Omental fat pad (tissue), 4 donors: Measurements from ENCODE around the gene BUD23. TPM values are rescaled to one million over a fixed set of nuclear protein-coding genes. Genes with fewer than 3 reads are reported as not detected.

Source experiments
- ATAC-seq: fragments of 150-250 bp; one replicate; pipeline ENCODE4 v1.9.1; 2016; ENCODE audit warnings: mild to moderate bottlenecking, moderate library complexity; ENCODE audit not compliant: low FRiP score
- DNase-seq: peaks from one replicate; pipeline ENCODE4 v3.0.0-alpha.2; 2019; ENCODE audit warnings: low spot score
- CTCF ChIP-seq, 3 donors: fragments of 450-650 bp; IDR thresholded peaks; one replicate each; pipeline ENCODE4 v1.5.1; 2016 to 2017; ENCODE audit warnings: antibody characterized with exemption in 3 of 3, mild to moderate bottlenecking in 3 of 3, moderate library complexity in 2 of 3
- total RNA-seq, 4 donors: library from RNA; depleted of rRNA; stranded (reverse); fragments of >200 nt; gene quantifications; one replicate each; pipeline ENCODE4 v1.1.0, GENCODE V29; 2016

Gene BUD23
- total RNA-seq, 4 donors from 2014 or later: 28.8 to 52.2 (median 45.0) TPM

DNA sequence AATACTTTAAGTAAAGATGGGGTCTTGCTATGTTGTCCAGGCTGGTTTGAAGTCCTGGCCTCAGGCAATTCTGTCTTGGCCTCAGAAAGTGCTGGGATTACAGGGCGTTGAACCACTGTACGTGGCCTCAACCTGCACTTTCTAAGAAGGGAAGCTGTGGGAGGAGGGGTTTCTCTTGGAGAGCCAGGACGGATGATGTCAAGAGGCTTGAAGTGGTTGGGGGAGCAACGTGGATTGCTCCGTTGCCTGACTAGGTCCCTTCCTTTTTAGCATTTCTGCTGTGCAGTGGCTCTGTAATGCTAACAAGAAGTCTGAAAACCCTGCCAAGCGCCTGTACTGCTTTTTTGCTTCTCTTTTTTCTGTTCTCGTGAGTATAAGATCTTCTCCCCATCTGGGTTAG lies 7.2 kb downstream of the BUD23 start:
- ATAC-seq (no peak), DNase-seq (no peak)
- TF ChIP-seq CTCF (IDR thresholded peaks at IDR 0.05): no peak

DNA sequence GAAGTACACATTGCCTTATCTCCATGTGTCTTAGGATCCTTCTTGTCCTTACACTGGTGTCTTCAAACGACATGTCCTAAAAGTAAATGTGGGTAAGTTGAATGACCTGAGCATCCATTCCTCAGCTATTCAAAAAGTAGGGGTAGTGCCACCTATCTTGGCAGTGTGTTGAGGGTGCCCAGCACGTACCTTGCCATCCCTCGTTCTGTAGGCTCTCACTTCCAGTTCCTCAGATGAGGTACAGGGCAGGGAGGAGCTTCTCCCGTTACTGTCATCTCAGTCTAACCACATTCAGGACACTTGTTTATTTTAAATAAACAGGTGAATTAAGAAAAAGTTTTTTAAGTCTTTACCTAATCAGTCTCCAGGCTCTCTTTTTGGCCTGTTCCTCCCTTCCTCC lies 13.0 kb downstream of the BUD23 start:
- no peak for TF ChIP-seq CTCF (IDR thresholded peaks at IDR 0.05)
- ATAC-seq (no peak), DNase-seq (no peak)

GRCh38 chr7:73698410-73698809 lies 15.0 kb downstream of the BUD23 start:
- no peak for ATAC-seq
- DNase-seq: no peak
- TF ChIP-seq CTCF (IDR thresholded peaks at IDR 0.05): no peak

DNA sequence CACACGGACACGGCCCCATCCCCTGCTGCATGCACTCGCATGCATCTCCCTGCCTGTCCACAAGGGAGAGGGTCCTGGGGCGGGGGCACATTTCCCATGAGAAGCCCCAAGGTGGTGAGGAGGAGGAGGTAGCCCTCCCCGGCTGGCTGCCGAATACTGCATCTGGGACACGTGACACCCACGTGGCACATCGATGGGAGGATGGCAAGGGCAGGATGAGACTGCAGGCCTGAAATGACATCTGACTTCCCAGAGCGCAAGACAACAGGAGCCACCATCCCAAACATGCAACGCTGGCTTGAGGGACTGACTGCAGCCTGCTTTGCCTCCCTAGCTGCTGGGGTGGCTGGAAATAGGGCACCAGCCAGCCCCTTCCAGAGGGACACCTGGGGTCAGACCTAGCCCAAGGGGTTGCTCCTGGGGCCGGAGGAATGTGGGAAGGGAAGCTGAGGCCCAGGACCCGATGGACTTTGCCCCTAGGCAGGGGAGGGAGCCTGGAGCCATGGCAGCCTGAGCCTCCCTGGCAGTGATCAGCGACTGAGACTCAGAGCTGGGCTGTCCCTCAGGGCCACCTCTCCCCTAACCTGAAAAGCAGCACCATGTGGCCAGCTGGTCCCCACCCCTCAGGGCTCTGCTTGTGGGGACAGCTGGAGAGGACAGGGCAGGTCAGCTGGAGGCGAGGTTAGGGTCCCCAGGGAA lies 16.1 kb downstream of the BUD23 start:
- no peak for ATAC-seq
- no peak for TF ChIP-seq CTCF (IDR thresholded peaks at IDR 0.05)

DNA sequence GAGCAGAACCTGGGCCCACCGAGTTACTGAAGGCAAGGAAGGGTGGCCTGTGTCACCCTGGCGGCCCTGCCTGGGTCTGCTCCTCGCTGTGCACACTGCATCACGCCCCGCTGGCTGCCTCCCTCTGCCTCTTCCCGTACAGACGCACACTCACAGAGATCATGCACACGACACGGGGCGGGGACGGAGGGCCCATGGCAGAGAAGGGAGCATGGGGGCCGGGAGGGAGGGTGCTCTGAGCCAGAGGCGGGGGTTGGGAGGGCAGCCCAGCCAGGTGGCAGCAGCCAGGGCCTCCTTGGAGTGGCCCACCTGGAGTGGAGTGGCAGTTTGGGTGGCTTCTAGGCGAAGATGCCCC lies 16.6 kb downstream of the BUD23 start:
- ATAC-seq: no peak
- TF ChIP-seq CTCF (IDR thresholded peaks at IDR 0.05): no peak
- DNase-seq: no peak

More for the DNA sequence above, 16.1 kb downstream of the BUD23 start:
- no peak for DNase-seq

DNA sequence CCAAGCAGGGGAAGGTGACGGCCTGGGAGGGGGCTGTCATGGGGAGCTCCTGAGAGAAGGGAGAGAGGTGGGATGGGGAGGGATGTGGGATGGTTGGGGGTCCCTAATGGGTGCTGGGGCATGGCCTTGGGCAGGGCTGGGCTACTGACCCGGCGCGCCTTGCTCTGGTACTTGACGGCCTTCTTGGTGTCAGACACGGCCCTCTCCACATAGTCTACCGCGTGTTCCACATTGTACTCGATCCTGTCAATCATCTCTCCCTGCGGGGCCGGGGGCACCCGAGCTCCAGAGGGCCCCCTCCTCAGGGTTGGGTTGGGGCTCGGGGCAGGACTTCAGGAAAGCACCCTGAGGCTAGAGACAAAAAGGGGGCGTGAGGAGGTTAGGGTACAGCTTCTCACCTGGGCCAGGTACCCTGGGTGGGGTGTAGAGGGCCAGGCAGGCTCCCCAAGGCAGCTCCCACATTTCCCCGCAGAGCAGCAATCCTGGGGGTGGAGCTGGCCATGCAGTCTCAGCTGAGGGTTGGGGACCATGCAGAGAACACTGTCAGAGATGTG lies 17.3 kb downstream of the BUD23 start:
- no peak for TF ChIP-seq CTCF (IDR thresholded peaks at IDR 0.05)

DNA sequence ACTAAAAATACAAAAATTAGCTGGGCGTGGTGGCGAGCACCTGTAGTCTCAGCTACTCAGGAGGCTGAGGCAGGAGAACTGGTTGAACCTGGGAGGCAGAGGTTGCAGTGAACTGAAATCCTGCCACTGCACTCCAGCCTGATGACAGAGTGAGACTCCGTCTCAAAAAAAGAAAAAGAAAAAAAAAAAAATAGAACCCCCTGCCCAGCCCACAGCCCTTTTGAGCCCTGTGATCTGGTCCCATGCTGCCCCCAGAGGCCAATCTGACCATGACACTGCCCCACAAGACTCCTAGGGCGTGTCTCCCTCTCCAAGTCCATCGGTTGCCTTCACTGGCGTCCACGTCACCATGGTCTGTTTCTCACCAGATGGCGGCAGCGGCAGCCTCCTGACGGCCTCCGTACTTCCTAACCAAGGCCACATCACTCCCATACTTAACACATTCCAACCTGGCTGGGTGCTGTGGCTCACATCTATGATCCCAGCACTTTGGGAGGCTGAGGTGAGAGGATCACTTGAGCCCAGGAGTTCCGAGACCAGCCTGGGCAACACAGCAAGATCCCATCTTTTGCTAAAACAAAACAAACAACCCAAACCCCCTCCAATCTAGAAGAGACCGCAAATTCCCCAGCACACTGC lies 18.1 kb downstream of the BUD23 start:
- DNase-seq (no peak), ATAC-seq (no peak)
- TF ChIP-seq CTCF (IDR thresholded peaks at IDR 0.05): no peak

More for the DNA sequence above, 17.3 kb downstream of the BUD23 start:
- DNase-seq (no peak), ATAC-seq (no peak)
